ENCODE measurements around the gene IRF7.
"Not testable (repeated sequence)": the region's sequence is repeated elsewhere in the genome, so short reads cannot be mapped to it uniquely, and the experiment has no call there.

Gene IRF7

DNA sequence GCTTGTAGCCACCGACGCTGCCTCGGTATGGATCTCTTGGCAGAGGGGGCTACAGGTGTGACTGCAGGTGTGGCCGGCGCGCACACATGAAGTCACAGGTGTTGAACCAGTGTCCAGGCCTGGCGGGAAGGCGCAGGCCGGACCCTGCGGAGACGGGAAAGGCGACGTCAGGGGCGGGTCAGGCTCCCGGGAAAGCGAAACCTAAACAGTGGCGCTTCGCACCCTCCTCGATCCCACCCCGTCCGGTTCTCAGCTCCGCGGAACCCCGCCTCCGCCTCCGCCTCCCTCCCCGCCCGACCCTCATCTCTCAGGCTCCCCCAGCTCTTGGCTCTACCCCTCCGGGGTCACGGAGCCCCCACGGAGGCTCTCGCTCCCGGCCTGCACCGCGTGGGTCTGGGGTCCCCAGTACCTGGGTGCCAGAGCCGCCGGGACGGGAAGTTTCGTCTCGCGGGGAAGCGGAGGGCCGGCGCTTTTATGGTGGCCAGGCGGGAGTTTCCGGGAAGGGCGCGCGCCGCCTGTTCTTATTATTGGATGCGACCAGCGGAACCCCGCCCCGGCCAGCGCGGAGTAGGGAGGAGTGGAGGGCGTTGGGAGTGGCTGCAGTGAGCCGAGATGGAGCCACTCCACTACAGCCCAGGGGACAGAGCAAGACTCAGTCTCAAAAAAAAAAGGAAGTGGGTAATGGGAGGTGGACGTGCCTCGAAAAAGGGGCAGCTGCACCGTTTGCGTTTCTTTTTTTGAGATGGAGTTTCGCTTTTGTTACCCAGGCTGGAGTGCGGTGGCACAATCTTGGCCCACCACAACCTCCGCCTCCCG, at the start of gene IRF7:
Gene IRF7, minus strand, starts transcription at position 447 of the 816 bp plus-strand sequence. CDS start 586 bp downstream, outside the sequence.
- DNase-seq (ENCODE audit: low spot score), result peak; percentile 89

DNA sequence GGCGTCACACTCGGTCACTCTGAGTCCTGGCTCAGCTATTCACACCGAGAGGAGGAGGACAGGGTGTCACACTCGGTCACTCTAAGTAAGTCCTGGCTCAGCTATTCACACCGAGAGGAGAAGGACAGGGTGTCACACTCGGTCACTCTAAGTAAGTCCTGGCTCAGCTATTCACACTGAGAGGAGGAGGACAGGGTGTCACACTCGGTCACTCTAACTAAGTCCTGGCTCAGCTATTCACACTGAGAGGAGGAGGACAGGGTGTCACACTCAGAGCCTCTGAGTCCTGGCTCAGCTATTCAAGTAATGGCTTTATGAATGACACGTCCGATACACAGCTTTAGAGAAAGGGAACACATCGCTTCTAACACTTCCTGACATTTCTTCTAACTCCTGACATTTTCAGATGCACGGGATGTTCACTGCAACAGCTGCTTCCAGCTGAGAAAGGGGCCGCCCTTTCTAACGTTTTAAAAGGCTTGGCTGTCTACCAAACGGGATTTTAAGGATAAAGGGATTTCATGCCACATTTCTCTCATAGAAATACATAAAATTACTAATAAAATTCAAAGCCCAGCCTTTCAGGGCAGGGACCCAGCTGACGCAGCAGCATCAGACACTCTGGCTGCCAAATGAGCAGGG, 49.4 kb upstream of the IRF7 start:
- no peak for DNase-seq (ENCODE audit: low spot score)

DNA sequence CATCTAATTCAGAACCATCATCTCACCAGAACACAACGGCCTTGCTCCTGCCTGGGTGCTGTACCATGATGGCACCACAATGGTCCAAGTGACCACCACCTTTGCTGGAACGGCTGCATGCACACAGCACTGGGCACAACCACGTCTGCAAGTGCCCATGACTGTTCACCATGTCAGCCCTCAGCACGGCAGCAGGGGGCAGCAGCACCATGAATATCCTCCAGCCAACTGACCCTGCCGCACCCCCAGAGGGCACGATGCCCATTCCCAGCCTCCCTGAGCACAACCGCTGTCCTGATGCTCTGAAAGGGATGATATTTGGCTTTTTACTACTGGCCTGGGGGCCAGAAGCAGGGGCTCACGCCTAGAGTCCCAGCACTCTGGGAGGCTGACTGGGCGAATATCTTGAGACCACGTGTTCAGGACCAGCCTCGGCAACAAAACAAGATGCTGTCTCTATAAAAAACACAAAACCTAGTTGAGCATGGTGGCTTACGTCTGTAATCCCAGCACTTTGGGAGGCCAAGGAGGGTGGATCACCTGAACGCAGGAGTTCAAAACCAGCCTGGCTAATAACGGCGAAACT, 47.0 kb upstream of the IRF7 start:
- peak; percentile 24 for DNase-seq (ENCODE audit: low spot score)

- DNase-seq (ENCODE audit: low spot score), result no peak
Measured at GRCh38 chr11:660681-661444, 45.1 kb upstream of the IRF7 start.

DNA sequence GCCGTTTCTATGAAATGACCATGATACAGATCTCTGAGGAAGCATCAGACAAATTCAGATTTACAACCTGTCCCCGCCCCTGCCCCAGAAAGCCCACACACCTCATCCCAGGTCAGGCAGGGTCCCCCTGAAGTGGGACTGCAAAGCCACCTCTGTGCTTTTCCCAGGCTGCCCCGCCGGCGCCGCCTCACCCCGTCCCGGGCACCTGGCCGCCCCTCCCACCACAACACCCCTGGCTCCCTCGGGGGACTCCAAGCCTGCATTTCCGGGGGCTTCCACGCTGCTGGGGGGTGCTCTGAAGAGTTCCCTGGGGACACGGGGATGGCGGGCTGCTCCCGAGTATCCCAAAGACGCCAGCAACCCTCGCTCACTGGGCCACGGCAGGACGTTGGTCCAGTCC, 44.5 kb upstream of the IRF7 start:
- no peak for DNase-seq (ENCODE audit: low spot score)

DNA sequence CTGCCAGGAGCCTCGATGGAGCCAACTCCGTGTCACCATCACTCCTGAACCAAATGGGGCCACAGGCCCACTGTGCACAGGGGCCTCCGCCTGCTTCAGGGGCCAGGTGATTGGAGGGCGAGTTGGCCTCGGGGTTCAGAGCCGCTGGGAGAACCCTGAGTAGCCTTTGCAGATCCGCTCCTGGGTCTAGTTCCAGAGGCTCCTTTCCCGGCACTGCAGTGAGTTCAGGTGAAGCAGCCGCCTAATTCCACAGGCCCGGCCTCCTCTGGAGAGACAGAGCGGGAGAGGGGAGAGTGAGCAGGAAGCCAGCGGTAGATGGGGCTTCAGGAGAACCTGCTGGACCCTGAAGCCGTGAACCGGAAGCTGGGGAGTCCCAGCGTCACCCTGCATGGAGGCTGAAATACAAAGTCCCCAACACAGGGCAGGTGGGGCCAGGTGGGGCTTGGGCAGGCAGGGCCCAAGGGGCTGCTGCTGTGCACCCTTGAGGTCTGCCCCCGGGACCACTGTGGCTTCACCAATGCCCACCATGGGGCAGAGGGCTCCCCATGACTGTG, 43.9 kb upstream of the IRF7 start:
- DNase-seq (ENCODE audit: low spot score), result no peak

- DNase-seq (ENCODE audit: low spot score), result no peak
Measured at GRCh38 chr11:657691-658126, 42.0 kb upstream of the IRF7 start.

- no peak for DNase-seq (ENCODE audit: low spot score)
Measured at GRCh38 chr11:656866-657265, 41.1 kb upstream of the IRF7 start.

DNA sequence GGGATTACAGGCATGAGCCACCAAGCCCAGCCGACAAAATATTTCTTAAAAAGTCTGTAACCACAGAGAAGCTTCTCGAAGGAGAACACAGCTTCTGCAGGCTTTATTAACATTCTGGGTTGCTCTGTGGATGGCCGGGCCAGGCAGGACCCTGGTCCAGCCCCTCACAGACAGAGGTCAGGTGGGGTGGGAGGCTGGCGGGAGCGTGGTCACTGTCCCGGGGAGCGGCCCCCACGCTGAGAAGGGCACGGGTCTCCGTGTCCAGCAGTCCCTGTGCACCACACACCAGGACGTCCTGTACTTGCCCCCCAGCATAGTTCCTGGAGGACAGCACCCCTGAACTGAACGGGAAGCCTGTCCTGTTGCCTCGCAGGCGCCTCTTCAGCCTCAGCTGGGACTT, 40.7 kb upstream of the IRF7 start:
- DNase-seq (ENCODE audit: low spot score), result no peak

DNA sequence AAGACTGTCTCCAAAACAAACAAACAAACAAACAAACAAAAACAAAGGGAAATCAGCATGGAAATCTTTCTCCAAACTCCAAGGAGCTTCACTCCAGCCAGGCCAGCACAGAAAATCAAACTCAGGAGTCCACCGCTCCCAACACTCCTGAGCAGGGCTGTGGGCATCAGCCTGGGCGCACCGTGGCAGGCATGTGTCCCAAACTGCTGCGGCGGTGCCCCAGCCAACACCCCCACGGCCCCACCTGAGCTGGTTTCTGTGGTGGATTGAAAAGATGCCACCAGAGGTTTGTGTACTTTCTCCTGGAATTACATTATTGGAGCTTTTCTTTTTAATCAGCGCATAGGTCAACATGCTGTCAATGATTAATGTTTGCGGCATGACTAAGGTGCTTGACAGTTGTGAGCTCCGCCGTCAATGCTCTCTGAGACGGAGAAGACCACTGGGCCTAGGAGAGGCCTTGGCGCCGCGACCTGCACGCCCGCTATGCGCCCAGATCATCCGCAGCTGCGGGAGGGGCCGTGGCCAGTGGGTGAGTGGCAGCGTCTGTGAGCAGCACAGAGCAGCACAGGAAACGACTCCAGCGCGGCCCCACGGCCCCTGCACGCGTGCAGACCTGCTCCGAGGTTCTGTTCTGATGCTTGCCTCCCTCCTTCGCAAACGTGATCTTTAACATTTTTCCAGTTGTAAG, 39.4 kb upstream of the IRF7 start:
- no peak for DNase-seq (ENCODE audit: low spot score)

DNA sequence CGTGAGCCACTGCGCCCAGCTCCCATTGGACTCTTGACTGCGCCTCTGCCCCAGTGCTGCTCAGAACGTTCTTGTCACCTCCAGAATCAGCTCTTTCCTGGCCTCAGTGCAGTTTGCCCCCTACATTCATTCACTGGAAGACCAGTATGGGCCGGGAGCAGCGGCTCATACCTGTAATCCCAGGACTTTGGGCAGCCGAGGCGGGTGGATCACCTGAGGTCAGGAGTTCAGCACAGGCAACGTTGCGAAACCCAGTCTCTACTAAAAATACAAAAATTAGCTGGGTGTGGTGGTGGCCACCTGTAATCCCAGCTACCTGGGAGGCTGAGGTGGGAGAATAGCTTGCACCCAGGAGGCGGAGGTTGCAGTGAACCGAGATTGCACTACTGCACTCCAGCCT, 38.7 kb upstream of the IRF7 start:
- not testable (repeated sequence) for DNase-seq (ENCODE audit: low spot score)

- no peak for DNase-seq (ENCODE audit: low spot score)
Measured at GRCh38 chr11:653837-654236, 38.1 kb upstream of the IRF7 start.

DNA sequence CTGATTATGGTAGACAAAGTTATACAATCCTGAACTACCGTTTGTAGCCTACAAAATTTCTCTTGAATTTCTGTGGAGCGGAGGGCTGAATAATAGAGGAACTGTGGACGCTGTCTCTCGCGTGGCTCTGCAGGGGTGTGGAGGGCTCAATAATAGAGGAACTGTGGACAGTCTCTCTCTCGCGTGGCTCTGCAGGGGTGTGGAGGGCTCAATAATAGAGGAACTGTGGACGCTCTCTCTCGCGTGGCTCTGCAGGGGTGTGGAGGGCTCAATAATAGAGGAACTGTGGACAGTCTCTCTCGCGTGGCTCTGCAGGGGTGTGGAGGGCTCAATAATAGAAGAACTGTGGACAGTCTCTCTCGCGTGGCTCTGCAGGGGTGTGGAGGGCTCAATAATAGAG, 37.4 kb upstream of the IRF7 start:
- not testable (repeated sequence) for DNase-seq (ENCODE audit: low spot score)

- DNase-seq (ENCODE audit: low spot score), result no peak
Measured at GRCh38 chr11:650482-650881, 34.7 kb upstream of the IRF7 start.

- not testable (repeated sequence) for DNase-seq (ENCODE audit: low spot score)
Measured at GRCh38 chr11:647672-648158, 32.0 kb upstream of the IRF7 start.

GRCh38 chr11:646214-646613, 30.5 kb upstream of the IRF7 start:
- no peak for DNase-seq (ENCODE audit: low spot score)

DNA sequence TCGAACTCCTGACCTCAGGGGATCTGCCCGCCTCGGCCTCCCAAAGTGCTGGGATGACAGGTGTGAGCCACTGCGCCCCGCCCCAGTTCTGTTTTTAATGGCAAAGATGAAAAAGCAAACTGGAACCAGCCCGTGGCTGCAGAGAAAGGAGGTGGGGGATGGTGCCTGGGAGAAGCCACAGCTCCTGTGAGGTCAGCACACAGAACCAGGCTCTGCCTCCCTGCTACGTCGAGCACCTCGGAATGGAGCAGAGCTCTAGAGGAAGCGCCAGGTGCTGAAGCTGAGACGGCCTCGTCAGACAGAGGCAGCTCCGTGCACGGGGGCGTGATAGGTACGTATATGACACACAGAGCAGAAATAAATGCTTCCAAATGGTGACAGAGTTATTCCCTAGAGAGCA, 29.8 kb upstream of the IRF7 start:
- DNase-seq (ENCODE audit: low spot score), result no peak

DNA sequence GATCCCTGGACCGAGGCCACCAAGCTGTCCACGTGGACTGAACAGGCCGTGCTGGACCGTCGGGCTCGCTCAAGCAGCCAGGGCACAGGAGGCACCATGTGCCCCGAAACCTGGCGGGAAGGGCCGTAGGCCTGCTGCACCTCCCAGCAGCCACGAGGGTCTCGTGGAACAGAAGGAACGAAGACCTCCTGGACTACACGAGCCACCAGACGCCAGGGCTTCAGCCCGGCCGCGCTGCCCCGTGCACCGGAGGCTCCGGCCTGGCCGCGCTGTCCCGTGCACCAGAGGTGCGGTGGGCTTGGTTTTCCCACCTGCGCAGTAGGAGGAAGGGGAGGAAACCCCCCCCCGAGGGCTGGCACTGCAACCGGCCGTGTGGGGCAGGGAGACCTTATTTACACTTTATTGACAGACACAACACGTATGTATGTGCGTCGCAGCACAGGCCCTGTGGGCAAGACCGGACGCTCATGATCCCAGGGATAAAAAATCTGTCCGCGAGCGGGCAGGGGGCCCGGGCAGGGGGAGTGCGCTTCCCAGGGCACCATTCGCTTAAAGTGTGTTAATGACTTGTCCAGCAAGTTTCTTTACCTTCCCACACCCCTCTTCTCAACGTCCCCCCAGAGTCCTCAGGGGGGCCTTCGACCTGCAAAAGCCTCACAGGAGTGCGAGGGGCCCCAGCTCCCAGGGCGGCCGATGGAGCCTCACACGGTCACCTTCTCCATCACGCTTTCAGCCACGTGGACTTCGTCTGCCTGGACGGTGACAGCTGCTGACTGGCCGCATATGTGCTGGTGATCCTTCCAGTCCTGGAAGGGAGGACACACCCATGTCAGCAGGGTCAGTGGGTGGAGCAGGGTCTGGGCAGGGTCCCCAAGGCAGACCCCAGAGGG, 28.3 kb upstream of the IRF7 start:
- DNase-seq (ENCODE audit: low spot score), result no peak

DNA sequence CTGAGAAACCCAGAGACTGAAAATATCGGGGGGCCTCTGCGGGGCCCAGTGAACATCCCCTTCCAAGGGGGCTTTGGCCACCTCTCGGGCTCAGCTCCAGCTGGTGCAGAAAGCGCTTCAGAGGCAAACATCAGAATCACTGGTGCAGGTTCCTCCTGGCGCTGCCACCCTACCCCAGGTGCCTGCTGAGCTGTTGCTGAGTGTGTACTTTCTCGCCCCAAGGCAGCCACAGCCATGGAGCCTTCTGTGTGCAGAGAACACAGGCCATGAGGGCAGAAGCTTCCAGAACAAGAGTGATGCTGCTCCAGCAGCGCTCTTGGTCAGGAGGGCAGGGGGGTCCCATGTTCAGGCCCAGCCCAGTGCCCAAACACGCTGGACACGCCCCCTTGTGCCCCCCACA, 27.6 kb upstream of the IRF7 start:
- DNase-seq (ENCODE audit: low spot score), result no peak

GRCh38 chr11:641806-642370, 26.1 kb upstream of the IRF7 start:
- no peak for DNase-seq (ENCODE audit: low spot score)
